IMR-90 (cell line): ENCODE measurements around the gene MAGI2.

Source experiments
- CTCF ChIP-seq: conservative IDR thresholded peaks from 2 replicates; pipeline ENCODE4 v1.5.1; 2012; ENCODE audit warnings: mild to moderate bottlenecking, low read depth, low read length, improper control_type of control experiment
- RFX5 ChIP-seq: IDR thresholded peaks from 2 replicates; pipeline ENCODE4 v1.8.0; 2012; ENCODE audit warnings: low read depth, mild to moderate bottlenecking, low read length, moderate library complexity

- TF ChIP-seq RFX5 (no peak), CTCF (no peak)
Measured at GRCh38 chr7:78558566-78558965, 894.9 kb downstream of the MAGI2 start.
